ENCODE data around the gene RARRES2.

The RARRES2 gene

DNA sequence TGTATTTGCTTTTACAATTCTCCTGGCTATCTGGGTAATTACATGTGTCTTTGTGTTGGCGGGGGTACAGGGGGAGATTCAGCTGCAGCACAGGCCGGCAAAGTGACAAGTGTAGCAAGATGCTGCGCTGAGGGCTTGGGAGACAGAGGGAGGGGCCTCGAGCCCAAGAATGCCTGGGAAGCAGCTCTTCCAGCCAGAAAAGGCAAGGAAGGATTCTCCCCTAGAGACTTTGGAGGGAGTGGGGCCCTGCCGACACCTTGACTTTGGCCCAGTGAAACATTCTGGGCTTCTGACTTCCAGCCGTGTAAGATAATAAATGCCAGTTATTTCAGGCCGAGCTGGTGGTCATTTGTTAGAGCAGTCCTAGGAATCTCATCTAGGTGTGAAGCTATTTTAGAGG, 20.0 kb upstream of the RARRES2 start:
- DNase-seq: no peak

DNA sequence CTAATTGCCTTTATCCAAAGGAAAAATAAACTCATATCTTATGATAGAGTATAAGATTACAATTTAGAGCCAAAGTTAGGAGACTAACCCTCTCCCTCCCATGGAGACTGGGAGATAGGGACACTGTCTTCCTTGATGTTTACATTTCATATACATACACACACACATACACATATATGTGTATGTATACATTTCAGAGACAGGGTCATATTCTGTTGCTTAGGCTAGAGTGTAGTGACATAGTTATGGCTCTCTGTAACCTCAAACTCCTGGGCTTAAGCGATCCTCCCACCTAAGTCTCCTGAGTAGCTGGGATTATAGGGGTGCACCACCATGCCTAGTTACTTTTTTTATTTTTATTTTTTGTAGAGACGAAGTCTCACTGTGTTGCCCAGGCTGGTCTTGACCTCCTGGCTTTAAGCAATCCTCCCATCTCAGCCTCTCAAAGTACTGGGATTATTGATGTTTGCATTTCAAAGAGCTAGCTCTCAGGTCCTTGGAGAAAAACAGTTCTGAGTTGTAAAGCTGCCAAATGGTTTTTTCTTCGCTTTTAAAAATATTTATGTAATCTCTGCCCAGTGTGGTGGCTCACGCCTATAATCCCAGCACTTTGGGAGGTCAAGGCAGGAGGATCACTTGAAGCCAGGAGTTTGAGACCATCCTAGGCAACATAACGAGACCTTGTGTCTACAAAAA, 19.1 kb upstream of the RARRES2 start:
- DNase-seq: no peak

DNA sequence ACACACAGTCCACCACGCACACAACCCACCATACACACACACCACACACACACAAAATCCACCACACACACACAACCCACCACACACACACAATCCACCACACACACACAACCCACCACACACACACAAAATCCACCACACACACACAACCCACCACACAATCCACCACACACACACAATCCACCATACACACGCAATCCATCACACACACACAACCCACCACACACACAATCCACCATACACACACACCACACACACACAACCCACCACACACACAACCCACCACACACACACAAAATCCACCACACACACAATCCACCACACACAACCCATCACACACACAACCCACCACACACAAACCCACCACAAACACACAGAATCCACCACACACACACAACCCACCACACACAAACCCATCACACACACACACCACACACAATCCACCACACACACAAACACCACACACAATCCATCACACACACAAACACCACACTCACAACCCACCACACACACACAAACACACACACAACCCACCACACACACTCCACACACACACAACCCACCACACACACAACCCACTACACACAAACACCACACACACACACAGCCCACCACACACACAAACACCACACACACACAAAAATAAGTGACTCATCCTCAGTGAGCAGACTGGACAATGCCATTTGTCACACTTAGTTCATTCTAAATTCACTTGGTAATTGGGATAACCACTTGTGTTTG, 18.4 kb upstream of the RARRES2 start:
- peak; percentile 29 for DNase-seq

DNA sequence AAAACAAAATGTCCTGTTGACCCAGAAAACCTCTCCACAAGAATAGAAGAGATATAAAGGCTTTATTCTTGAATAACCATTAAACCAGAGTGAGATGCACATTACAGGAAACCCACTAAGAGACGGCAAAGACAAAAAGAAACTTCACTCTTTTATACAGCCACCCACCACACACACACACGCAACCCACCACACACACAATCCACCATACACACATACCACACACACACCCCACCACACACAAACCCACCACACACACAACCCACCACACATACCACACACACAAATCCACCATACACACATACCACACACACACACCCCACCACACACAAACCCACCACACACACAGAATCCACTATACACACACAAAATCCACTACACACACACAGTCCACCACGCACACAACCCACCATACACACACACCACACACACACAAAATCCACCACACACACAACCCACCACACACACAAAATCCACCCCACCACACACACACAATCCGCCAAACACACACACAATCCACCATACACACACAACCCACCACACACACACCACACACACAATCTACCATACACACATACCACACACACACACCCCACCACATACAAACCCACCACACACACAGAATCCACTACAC, 17.7 kb upstream of the RARRES2 start:
- DNase-seq: no peak

DNA sequence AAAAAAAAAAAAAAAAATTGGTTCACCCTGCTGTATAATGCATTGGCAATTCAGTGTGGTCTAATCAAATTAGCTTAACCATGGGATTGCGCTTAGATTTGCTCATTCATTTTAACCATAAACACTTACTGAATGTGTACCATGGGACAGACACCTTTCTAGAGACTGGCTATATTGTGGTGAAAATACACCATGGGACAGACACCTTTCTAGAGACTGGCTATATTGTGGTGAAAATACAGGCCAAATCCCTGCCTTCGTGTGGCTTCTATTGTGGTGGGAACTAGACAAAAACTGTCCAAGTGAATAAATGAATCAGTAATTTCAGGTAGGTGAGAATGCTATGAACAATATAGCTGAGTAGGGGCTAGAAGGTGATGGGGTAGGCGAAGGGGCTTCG, 17.0 kb upstream of the RARRES2 start:
- no peak for DNase-seq

DNA sequence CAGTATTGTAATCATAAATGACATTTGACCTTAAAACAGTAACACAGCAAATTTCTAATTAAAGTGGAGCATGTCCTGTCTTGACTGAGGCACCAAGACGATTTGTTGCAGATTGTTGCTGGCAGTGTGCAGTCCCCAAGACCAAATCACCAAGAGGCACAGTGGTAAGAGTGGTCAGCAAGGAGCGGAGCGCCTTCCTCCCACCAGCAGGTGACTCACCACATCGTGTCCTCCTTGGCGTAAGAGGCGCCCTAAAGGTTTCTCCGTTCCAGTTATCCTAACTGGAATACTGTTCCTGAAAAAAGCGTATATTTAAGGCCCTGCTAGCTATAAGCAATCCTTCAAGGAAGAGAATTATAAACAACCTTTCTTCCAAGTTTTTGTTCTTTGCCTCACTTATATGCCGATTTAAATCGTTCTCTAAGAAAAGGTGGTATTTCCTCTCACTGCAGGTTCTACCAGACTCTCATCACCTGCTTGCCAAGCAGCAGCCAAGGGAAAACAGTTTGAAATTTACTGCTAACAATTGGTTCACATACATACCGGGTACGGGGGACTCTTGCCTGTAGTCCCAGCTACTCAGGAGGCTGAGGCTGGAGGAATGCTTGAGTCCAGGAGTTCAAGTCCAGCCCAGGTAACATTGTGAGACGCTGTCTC, 16.5 kb upstream of the RARRES2 start:
- DNase-seq: peak; percentile 61

DNA sequence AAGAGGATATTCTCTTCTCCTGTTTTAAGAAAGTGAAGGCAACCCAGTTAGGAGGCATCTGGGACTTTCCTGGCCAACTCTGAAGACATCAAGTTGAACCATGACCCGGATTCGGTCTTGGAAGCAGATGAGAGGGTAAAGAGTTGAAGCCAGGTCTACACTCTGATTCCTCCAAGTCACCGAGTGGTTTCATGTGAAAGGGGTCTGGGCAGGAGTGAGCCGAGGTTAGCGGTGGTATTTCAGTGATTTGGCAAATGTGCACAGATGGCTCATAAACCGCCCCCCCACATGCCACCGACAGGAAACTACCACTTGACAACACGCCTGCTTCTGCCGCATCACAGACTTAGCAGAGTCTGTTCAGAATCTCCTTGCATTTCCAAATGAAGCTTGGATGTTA, 15.8 kb upstream of the RARRES2 start:
- DNase-seq: peak; percentile 78

DNA sequence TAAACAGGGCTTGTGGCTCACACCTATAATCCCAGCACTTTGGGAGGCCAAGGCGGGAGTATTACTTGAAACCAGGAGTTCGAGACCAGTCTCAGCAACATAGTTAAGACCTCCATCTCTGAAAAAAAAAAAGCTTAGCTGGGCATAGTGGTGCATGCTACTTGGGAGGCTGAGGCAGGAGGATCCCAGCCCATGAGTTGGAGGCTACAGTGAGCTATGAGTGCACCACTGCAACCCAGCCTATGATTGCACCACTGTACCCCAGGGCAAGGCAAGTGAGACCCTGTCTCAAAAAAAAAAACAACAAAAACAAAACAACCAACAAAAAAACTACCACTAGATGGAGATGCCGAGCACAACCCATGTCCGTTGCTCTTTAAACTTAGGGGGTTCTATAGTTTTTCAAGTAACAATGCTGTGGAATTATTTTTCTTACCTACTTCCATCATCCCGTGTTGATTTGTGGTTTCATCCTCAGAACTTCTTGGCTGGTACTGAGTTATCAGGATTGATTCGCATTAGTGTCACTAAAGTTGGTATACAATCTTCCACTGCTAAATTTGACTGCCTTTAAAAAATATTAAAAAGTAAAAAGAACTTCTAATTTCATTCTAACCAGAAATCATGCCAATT, 15.0 kb upstream of the RARRES2 start:
- peak; percentile 51 for DNase-seq

DNA sequence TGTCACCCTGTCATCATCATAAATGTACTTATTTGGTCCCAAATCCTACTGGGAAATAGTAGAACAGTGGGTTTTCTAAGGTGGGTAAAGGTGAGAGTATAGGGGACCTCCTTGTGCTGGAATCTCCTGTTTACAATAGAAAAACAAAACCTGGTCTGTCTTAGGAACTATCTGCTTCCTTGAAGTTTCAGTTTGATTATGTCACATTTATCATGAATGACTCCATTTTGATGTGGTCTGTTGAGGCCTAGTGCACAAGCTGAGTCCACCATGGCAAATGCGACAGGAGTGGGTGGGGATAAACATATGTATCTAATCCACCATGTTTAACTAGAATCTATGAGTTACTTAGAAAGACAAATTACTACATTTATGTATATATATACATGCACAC, 14.2 kb upstream of the RARRES2 start:
- DNase-seq: no peak

DNA sequence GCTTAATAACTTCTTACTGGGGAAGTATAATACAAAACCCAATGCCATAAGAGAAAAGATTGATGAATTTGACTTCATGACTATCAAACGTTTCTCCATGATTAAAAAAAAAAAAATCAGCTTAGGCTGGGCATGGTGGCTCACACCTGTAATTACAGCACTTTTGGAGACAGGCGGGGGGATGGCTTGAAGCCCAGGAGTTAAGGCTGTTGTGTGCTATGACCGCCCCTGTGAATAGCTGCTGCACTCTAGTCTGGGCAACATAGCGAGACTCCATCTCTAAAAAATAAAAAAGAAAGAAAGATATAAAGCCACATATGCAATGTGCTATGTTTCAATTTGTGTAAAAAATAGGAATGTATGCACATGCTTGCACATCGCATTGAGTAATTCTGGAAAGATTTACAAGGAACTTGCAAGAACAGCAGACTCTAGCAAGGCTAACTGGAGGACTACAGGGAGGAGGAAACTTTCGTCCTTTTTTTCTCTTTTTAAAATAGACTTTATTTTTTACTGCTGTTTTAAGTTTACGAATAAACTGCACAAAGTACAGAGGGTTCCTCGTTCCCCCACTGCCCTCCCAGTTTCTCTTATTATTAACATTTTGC, 10.3 kb upstream of the RARRES2 start:
- peak; percentile 80 for DNase-seq

DNA sequence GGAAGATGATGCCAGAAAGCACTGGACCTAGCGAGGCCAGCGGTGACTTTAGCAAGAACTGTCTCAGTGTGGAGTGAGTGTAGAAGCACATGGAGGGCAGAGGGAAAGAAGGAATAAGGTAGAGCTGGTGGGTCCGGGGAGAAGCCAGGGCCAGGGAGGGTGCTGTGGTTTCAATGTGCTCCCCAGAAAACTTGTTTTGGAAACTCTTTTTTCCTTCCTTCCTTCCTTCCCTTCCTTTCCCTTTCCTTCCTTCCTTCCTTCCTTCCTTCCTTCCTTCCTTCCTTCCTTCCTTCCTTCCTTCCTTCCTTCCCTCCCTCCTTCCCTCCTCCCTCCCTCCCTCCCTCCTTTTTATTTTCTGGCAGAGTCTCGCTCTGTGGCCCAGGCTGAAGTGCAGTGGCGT, 5.5 kb upstream of the RARRES2 start:
- no peak for DNase-seq

DNA sequence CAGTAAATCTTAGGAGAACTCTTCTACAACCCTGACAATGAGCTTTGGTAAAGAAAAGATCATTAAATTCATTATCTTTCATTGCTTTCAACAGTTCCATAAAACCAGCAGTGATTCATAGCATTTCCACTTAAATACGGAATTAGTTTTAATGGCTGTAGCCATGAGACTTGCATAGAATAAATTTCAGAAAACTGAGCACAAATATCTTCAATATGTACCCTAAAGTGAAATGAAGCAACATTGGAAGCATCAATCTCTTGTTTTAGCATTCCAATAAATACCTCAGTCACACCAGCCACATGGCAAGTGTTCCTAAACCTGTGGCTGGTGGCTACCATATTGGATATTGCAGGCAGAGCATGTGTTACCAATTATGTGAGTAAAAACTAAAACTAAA, 3.6 kb upstream of the RARRES2 start:
- DNase-seq: no peak

DNA sequence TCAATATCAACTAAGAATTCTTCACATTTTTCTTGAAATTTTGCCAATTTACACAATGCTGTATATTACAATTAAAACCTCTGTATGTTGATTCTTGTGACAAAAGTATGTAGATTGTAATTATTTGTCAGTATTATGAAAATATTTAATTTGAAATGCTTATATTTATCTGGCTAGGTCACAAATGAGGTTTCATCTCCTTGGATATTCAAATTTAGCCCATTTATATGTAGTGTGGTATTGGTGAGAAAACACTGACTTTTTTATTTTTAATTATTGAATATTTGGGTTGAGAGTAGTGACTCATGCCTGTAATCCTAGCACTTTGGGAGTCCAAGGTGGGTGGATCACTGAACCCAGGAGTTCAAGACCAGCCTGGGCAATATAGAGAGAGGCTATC, 2.9 kb upstream of the RARRES2 start:
- no peak for DNase-seq

DNA sequence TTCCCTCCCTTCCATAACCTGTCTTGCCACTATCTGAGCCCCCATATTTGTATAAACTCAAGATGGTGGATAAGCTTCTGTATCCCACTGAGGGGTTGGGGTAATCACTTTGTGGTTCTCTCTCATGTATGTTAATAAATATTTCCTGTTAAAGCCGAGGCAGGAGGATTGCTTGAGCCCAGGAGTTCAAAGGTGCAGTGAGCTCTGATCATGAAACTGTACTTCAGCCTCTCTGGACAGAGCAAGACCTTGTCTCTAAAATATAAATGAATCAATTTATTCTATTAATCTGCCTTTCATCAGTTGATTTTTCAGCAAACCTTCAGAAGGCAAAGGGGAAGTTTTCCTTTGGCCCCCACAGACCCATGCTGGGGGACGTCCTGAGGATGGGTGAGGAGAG, 1.8 kb upstream of the RARRES2 start:
- DNase-seq: no peak

DNA sequence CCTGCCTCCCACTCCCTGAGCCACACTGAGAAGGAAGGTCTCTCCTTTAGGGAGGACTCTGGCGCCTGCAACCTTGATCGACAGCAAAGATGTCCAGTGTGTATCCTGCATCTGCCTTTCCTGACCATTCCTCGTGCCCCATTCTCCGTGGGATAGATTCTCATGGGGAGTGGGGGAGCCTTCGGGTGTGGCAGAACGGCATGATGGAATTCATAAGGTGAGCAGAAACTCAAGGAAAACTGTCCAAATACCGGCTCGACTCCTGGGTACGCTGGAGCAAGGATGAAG, 636 bp upstream of the RARRES2 start:
- no peak for DNase-seq

DNA sequence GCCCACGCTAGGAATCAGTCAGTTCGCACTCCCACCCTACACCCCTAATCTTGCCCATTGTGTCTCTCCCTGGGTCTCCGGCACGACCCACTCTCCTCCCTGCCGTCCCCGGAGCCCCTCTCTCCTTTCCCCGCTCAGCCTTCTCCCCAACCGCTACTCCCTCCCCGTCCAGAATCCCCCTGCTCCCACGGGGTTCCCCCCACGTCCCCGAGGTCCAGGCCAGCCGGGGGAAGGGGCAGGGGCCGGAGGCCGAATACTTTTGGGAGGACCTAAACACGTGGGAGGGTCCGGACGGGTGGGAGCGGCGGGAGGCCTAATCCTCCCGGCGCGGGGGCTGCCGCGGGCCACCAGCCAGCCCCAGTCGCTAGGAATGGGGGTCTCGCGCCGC, 560 bp downstream of the RARRES2 start:
- DNase-seq: no peak

DNA sequence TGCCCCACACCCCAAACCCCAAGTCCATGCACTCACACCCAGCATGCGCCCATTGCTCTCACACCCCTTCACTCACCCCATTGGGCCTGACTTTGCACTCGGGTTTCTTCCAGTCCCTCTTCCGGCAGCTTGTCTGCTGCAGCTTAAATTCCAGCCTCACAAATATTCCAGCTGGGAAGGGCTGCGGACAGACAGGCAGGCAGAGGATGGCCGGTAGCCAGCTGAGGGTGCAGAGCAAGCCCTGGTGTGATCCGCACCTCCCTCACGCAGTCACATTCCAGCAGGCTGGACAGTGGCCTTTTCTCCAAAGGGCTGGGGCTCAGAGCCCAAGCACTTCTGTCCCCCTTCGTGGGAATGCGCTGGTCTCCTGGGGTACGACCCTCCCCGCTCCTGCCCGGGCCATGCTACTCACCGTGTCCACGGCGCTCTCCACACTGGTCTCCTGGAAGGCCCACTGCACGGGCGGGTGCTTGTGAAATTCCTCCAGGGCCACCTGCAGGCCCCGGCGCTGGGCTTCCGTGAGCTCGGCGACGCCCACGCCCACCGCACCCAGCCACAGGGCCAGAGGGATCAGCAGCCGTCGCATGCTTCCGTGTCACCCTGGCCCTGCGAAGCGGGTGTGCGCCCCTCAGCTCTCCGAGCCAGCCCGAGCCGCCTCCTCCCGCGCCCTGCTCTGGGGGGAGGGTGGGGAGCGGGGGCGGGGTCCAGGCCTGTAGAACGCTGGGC, 1.2 kb downstream of the RARRES2 start:
- DNase-seq: no peak

DNA sequence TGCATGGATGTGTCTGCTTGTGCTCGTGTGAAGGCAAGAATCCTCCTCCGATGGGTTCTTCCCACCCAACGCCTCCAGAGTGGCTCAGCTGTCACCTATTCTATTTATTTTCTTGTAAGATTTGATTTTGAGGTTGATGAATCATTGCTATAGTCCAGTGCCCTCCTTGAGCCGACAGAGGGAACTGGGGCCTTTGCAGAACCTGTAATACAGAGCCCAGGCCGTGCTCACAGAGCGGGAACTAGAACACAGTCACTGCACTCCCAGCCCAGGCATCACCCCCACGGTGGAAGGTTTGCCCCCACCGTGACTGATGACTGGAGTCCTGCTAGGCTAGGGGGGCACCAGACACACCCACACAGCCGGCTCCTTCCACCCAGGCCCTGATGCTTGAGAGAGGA, 2.0 kb downstream of the RARRES2 start:
- DNase-seq: no peak

DNA sequence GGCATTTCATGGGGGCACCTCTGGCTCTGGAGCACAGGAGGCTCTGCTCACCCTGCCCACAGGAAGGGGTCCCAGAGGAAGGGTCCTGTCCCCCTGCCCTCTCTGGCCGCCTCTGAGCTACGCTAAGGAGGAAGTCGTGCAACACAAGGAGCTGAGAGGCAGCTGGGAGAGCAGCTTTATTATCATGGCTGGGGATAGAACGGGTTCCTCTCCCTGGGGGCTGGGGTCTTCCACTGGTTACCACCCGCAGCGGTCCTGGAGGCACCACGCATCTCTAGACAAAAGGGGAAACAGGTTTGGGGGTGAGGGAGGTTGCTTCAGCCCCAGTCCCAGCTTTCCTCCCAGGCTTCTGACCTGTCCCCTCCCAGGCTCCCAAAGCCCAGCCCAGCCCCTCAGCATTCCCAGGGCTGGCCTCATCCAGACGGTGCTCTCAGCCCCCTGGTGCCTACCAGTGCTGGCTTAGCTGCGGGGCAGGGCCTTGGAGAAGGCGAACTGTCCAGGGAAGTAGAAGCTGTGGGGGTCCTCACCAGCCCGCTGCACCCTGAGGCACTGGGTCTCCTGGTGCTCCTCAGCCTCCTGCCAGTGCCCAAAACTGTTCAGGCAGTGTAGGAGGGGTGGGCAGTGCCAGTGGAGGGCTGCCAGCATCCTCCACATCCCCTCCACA, 3.1 kb downstream of the RARRES2 start:
- no peak for DNase-seq

DNA sequence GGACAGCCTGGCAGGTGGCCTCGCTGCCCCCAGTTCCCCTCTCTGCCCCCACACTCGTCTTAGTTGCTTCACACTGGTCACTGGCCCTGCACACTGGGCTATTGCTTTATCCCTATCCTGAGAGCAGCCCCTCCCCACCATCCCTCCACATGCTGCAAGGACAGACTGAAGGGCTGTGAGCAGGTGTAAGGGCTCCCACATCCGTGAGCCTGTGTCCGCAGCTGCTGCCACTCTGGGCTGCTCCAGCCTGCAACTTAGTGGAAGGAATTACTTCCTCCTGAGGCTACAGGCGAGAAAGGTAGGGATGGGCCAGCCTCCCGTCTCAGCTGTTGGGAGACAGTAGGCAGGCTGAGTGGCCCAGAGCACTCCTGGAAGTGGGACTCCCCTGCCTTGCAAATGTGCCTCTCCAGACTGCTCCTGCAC, 3.8 kb downstream of the RARRES2 start:
- no peak for DNase-seq

DNA sequence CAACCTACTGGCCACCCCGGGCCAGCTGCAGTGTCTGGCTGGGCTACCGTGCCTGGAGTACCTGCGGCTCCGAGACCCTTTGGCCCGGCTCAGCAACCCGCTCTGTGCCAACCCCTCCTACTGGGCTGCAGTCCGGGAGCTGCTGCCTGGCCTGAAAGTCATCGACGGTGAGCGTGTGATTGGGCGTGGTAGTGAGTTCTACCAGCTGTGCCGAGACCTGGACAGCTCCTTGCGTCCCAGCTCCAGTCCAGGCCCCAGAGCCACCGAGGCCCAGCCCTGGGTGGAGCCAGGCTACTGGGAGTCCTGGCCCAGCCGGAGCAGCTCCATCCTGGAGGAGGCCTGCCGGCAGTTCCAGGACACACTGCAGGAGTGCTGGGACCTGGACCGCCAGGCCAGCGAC, 4.2 kb downstream of the RARRES2 start:
- DNase-seq: no peak

DNA sequence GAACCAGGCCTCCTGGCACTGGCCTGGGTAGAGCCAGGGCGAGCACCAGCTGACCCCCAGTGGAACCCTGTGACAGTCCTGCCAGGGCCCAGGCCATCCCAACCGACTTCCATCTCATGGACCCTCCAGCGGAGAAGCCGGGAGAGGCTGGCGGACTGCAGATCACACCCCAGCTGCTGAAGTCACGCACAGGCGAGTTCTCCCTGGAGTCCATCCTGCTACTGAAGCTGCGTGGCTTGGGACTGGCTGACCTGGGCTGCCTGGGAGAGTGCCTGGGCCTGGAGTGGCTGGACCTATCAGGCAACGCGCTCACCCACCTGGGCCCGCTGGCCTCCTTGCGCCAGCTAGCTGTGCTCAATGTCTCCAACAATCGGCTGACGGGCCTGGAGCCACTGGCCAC, 4.7 kb downstream of the RARRES2 start:
- no peak for DNase-seq

Data from NCI-H69 (cell line).